M059J (cell line): ENCODE measurements around the gene CUX1. TPM values are rescaled to one million over a fixed set of nuclear protein-coding genes. Genes with fewer than 3 reads are reported as not detected.
"Not testable (repeated sequence)": the region's sequence is repeated elsewhere in the genome, so short reads cannot be mapped to it uniquely, and the experiment has no call there.

Experiments used
- DNase-seq: peaks from one replicate; pipeline ENCODE4 v3.0.0-alpha.2; 2012; ENCODE audit warnings: low read depth
- total RNA-seq: library from RNA; depleted of rRNA; stranded (reverse); fragments of >200 nt; shearing (Covaris generic); gene quantifications from 2 replicates; pipeline ENCODE4 v1.2.3, GENCODE V29; 2014

The CUX1 gene
- total RNA-seq, 1 experiment from 2014 or later = 51.9 TPM

- peak; percentile 80 for DNase-seq
Measured at GRCh38 chr7:102044984-102045673, 227.7 kb downstream of the CUX1 start.

GRCh38 chr7:102045681-102046372 is 228.4 kb downstream of the CUX1 start:
- DNase-seq = no peak

- DNase-seq = peak; percentile 31
Measured at GRCh38 chr7:102046373-102047117, 229.1 kb downstream of the CUX1 start.

- no peak for DNase-seq
Measured at GRCh38 chr7:102047167-102047566, 229.7 kb downstream of the CUX1 start.

- no peak for DNase-seq
Measured at GRCh38 chr7:102049765-102050164, 232.3 kb downstream of the CUX1 start.

- DNase-seq = no peak
Measured at GRCh38 chr7:102050864-102051460, 233.5 kb downstream of the CUX1 start.

GRCh38 chr7:102051736-102052135 is 234.3 kb downstream of the CUX1 start:
- DNase-seq = not testable (repeated sequence)

GRCh38 chr7:102054158-102054557 is 236.7 kb downstream of the CUX1 start:
- DNase-seq = no peak

- no peak for DNase-seq
Measured at GRCh38 chr7:102055181-102055976, 238.0 kb downstream of the CUX1 start.

- no peak for DNase-seq
Measured at GRCh38 chr7:102059524-102059923, 242.1 kb downstream of the CUX1 start.

- no peak for DNase-seq
Measured at GRCh38 chr7:102061354-102061945, 244.0 kb downstream of the CUX1 start.

- peak; percentile 16 for DNase-seq
Measured at GRCh38 chr7:102061981-102062390, 244.6 kb downstream of the CUX1 start.

- DNase-seq = peak; percentile 84
Measured at GRCh38 chr7:102063690-102064180, 246.3 kb downstream of the CUX1 start.

- peak; percentile 62 for DNase-seq
Measured at GRCh38 chr7:102064361-102065025, 247.1 kb downstream of the CUX1 start.

- DNase-seq = no peak
Measured at GRCh38 chr7:102065226-102065625, 247.8 kb downstream of the CUX1 start.

GRCh38 chr7:102066476-102066875 is 249.1 kb downstream of the CUX1 start:
- DNase-seq = no peak

- no peak for DNase-seq
Measured at GRCh38 chr7:102068846-102069245, 251.4 kb downstream of the CUX1 start.

GRCh38 chr7:102069931-102070629 is 252.7 kb downstream of the CUX1 start:
- DNase-seq = no peak

GRCh38 chr7:102072003-102072402 is 254.6 kb downstream of the CUX1 start:
- DNase-seq = no peak
